ELR (cell line): ENCODE measurements around the gene THOC7.
A peak's percentile ranks its signal among the peaks of the same experiment; 100 is the strongest.

Experiments used
- DNase-seq: peaks from one replicate; pipeline ENCODE4 v3.0.0-alpha.2; 2015; ENCODE audit warnings: low read depth

The THOC7 gene

GRCh38 chr3:63878394-63879060, 14.9 kb upstream of the THOC7 start:
- no peak for DNase-seq

- peak; percentile 15 for DNase-seq
Measured at GRCh38 chr3:63877737-63878393, 14.3 kb upstream of the THOC7 start.

- no peak for DNase-seq
Measured at GRCh38 chr3:63876260-63876659, 12.7 kb upstream of the THOC7 start.

- DNase-seq, result no peak
Measured at GRCh38 chr3:63875510-63875909, 11.9 kb upstream of the THOC7 start.

GRCh38 chr3:63874769-63875168, 11.2 kb upstream of the THOC7 start:
- DNase-seq, result no peak

GRCh38 chr3:63872135-63872924, 8.7 kb upstream of the THOC7 start:
- peak; percentile 87 for DNase-seq

- DNase-seq, result no peak
Measured at GRCh38 chr3:63870615-63871005, 7.0 kb upstream of the THOC7 start.

GRCh38 chr3:63869940-63870614, 6.5 kb upstream of the THOC7 start:
- DNase-seq, result no peak

GRCh38 chr3:63867225-63867624, 3.6 kb upstream of the THOC7 start:
- DNase-seq, result no peak

- DNase-seq, result no peak
Measured at GRCh38 chr3:63864965-63865327, 1.3 kb upstream of the THOC7 start.

- DNase-seq, result peak; percentile 42
Measured at GRCh38 chr3:63864008-63864964, 681 bp upstream of the THOC7 start.

GRCh38 chr3:63862804-63863149, 828 bp downstream of the THOC7 start:
- no peak for DNase-seq

GRCh38 chr3:63861306-63861705, 2.3 kb downstream of the THOC7 start:
- no peak for DNase-seq

GRCh38 chr3:63860776-63861175, 2.8 kb downstream of the THOC7 start:
- DNase-seq, result no peak

GRCh38 chr3:63857311-63857710, 6.3 kb downstream of the THOC7 start:
- peak; percentile 26 for DNase-seq

GRCh38 chr3:63855333-63855940, 8.2 kb downstream of the THOC7 start:
- DNase-seq, result no peak

- DNase-seq, result no peak
Measured at GRCh38 chr3:63853106-63853505, 10.5 kb downstream of the THOC7 start.

GRCh38 chr3:63851287-63851686, 12.3 kb downstream of the THOC7 start:
- no peak for DNase-seq

- DNase-seq, result no peak
Measured at GRCh38 chr3:63849175-63849574, 14.4 kb downstream of the THOC7 start.

GRCh38 chr3:63847718-63848450, 15.7 kb downstream of the THOC7 start:
- no peak for DNase-seq
